HEK293T (cell line): ENCODE results near the gene PHAX.

Experiments used
- ELF4 ChIP-seq: fragments of 450-650 bp; IDR thresholded peaks from 2 replicates; pipeline ENCODE4 v1.6.1; 2017; ENCODE audit warnings: antibody characterized with exemption
- FOXK2 ChIP-seq: fragments of 450-650 bp; IDR thresholded peaks from 2 replicates; pipeline ENCODE4 v1.6.1; 2016; ENCODE audit warnings: mild to moderate bottlenecking
- FOXM1 ChIP-seq: fragments of 450-650 bp; IDR thresholded peaks from 2 replicates; pipeline ENCODE4 v1.6.1; 2017; ENCODE audit warnings: mild to moderate bottlenecking, borderline replicate concordance
- SUZ12 ChIP-seq: fragments of 450-650 bp; IDR thresholded peaks from 2 replicates; pipeline ENCODE4 v1.6.1; 2016; ENCODE audit warnings: mild to moderate bottlenecking
- ZNF384 ChIP-seq: fragments of 450-650 bp; IDR thresholded peaks from 2 replicates; pipeline ENCODE4 v1.6.1; 2016

GRCh38 chr5:126595486-126596083 is 5.2 kb upstream of the PHAX start:
- TF ChIP-seq FOXK2 = no peak
- TF ChIP-seq ELF4 = no peak
- TF ChIP-seq FOXM1 = no peak
- TF ChIP-seq SUZ12 = no peak
- no peak for TF ChIP-seq ZNF384
